Cardiac muscle cell (in vitro differentiated cells and primary cell): ENCODE data around the gene PCK1. TPM values are rescaled to one million over a fixed set of nuclear protein-coding genes. Genes with fewer than 3 reads are reported as not detected.

Experiments
- DNase-seq, 2 donors: peaks; one replicate each; pipeline versions ENCODE4 v3.0.0 to v3.0.0-alpha.2; 2010 to 2017; ENCODE audit warnings: low read depth in 1 of 2, low spot score in 1 of 2
- H3K27ac ChIP-seq: fragments of 200-600 bp; sonication (generic); 2 replicates; pipeline ENCODE4 v1.5.1; 2016
- H3K27me3 ChIP-seq: fragments of 200-600 bp; sonication (generic); 2 replicates; pipeline ENCODE4 v1.6.0; 2016; ENCODE audit warnings: control low read depth
- H3K36me3 ChIP-seq: fragments of 200-600 bp; sonication (generic); 2 replicates; pipeline ENCODE4 v1.5.1; 2016; ENCODE audit warnings: control low read depth
- H3K4me1 ChIP-seq: fragments of 200-600 bp; sonication (generic); 2 replicates; pipeline ENCODE4 v1.8.1; 2017; ENCODE audit warnings: low read depth, mild to moderate bottlenecking, mixed run types
- H3K4me3 ChIP-seq: fragments of 200-600 bp; sonication (generic); 2 replicates; pipeline ENCODE4 v1.5.1; 2016; ENCODE audit warnings: mild to moderate bottlenecking
- H3K9me3 ChIP-seq: fragments of 200-600 bp; sonication (generic); 2 replicates; pipeline ENCODE4 v1.5.1; 2017; ENCODE audit warnings: low read depth, mild to moderate bottlenecking, control low read depth
- polyA plus RNA-seq: library from polyadenylated mRNA; unstranded; fragments of >200 nt; fragmentation: Nextera tagmentation; extraction: Ambion mirVana; gene quantifications from 2 replicates; pipeline ENCODE4 v1.2.1, GENCODE V29; 2016
- total RNA-seq: library from RNA; depleted of rRNA; stranded (reverse); fragments of >200 nt; gene quantifications from 2 replicates; pipeline ENCODE4 v1.2.3, GENCODE V29; 2016
- TF ChIP-seq, protein P1 (sequence below): IDR thresholded peaks from 2 replicates; pipeline ENCODE4 v1.5.1; 2012; ENCODE audit warnings: low read depth, mild to moderate bottlenecking, low read length

The PCK1 gene
- total and polyA plus RNA-seq, 2 experiments from 2014 or later: 1.6 TPM; not detected in 1

- TF ChIP-seq, protein P1, sequence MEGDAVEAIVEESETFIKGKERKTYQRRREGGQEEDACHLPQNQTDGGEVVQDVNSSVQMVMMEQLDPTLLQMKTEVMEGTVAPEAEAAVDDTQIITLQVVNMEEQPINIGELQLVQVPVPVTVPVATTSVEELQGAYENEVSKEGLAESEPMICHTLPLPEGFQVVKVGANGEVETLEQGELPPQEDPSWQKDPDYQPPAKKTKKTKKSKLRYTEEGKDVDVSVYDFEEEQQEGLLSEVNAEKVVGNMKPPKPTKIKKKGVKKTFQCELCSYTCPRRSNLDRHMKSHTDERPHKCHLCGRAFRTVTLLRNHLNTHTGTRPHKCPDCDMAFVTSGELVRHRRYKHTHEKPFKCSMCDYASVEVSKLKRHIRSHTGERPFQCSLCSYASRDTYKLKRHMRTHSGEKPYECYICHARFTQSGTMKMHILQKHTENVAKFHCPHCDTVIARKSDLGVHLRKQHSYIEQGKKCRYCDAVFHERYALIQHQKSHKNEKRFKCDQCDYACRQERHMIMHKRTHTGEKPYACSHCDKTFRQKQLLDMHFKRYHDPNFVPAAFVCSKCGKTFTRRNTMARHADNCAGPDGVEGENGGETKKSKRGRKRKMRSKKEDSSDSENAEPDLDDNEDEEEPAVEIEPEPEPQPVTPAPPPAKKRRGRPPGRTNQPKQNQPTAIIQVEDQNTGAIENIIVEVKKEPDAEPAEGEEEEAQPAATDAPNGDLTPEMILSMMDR: no peak
- DNase-seq: no peak
- Histone ChIP-seq H3K9me3 (no peaks in the 10 kb centered on the region), H3K4me1 (no peaks in the 10 kb centered on the region), H3K4me3 (no peak overlapping the region), H3K27ac (no peak overlapping the region), H3K27me3 (no peaks in the 10 kb centered on the region), H3K36me3 (no peaks in the 10 kb centered on the region)
Measured at GRCh38 chr20:57537822-57538221, 23.1 kb upstream of the PCK1 start.

DNA sequence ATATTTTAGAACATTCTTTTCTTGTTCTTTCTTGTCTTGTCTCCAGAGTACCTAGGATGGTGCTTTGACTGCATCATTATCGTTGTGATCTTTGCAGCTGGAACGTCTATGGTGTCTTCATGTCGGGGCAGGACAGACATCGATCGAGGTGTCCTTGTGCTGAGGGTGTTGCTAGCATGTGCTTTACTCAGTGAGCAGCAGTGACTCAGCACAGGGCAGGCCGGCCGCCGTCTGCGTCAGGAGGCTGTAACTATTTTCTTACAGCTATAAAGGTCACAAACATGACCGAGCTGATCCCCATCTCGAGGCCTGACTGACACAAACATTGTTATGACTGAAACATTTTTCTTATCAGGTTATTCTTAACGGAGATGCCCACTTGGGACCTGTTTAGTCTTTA, 21.0 kb upstream of the PCK1 start:
- Histone ChIP-seq H3K36me3 (no peaks in the 10 kb centered on the region), H3K4me1 (no peaks in the 10 kb centered on the region), H3K27ac (no peak overlapping the region), H3K27me3 (no peaks in the 10 kb centered on the region), H3K4me3 (no peak overlapping the region), H3K9me3 (no peaks in the 10 kb centered on the region)
- TF ChIP-seq, protein P1: no peak
- no peak for DNase-seq

DNA sequence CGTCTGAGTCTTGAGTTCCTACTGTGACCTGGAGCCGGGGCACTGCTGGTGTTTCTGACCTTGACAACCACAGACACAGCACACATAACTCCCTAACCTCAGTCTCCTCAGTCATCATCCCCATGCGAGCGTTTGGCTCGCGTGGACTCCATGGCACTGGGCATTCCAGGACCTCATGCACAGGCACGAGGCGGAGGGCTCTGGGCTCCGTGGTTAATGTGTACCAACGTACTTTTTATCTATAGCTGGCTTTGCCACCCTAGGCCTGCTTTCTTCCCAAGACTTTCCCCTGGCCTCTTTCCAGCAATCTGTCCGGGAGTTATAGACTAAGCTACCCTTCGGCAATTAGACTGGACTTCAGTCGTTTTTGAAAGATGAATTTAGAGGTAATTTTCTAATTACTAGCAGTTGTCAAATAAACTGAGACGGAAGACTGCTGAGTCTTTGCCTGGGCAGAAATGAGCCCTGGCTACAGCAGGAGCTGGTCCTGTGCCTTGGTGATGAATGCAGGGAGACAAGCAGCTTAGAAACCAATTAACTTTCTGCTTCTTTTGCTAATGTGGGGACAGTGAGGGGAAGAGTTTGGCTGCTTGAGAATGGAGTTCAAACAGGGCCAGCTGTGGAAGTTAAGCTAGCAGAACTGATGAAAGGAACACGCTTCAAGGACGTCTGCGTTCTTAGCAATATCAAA, 19.9 kb upstream of the PCK1 start:
- H3K4me1 ChIP-seq: no peaks in the 10 kb centered on the region
- no peaks in the 10 kb centered on the region for H3K9me3 ChIP-seq
- no peaks in the 10 kb centered on the region for H3K27me3 ChIP-seq
- DNase-seq: no peak
- H3K4me3 ChIP-seq: no peak overlapping the region
- H3K36me3 ChIP-seq: no peaks in the 10 kb centered on the region
- TF ChIP-seq, protein P1: no peak
- H3K27ac ChIP-seq: no peak overlapping the region

GRCh38 chr20:57543754-57544153, 17.2 kb upstream of the PCK1 start:
- Histone ChIP-seq H3K27me3 (no peaks in the 10 kb centered on the region), H3K4me1 (no peaks in the 10 kb centered on the region), H3K4me3 (no peak overlapping the region), H3K9me3 (no peaks in the 10 kb centered on the region), H3K27ac (no peak overlapping the region), H3K36me3 (no peaks in the 10 kb centered on the region)
- TF ChIP-seq, protein P1: no peak
- no peak for DNase-seq

GRCh38 chr20:57544838-57545564, 15.9 kb upstream of the PCK1 start:
- no peaks in the 10 kb centered on the region for H3K9me3 ChIP-seq
- H3K4me3 ChIP-seq: no peak overlapping the region
- DNase-seq: no peak
- no peak overlapping the region for H3K27ac ChIP-seq
- H3K27me3 ChIP-seq: no peaks in the 10 kb centered on the region
- H3K4me1 ChIP-seq: no peaks in the 10 kb centered on the region
- no peaks in the 10 kb centered on the region for H3K36me3 ChIP-seq
- TF ChIP-seq, protein P1: no peak
